HEK293 (cell line): ENCODE measurements around the gene BRPF1.

ENCODE experiments used
- BCL11A ChIP-seq: fragments of 450-650 bp; formaldehyde crosslinking; IDR thresholded peaks from 2 replicates; pipeline ENCODE4 v1.5.1; 2016; ENCODE audit warnings: low read depth, missing biosample characterization, missing genetic modification characterization
- GLIS2 ChIP-seq: fragments of 450-650 bp; formaldehyde crosslinking; IDR thresholded peaks from 2 replicates; pipeline ENCODE4 v1.5.1; 2016; ENCODE audit warnings: missing biosample characterization, missing genetic modification characterization
- HOXC10 ChIP-seq: sonication (generic); formaldehyde crosslinking; IDR thresholded peaks from 2 replicates; pipeline ENCODE4 v1.8.1; 2023; ENCODE audit warnings: mild to moderate bottlenecking, missing genetic modification reagents
- KLF16 ChIP-seq: fragments of 450-650 bp; formaldehyde crosslinking; IDR thresholded peaks from 2 replicates; pipeline ENCODE4 v1.5.1; 2017; ENCODE audit warnings: missing biosample characterization, missing genetic modification characterization
- KLF7 ChIP-seq: fragments of 450-650 bp; formaldehyde crosslinking; IDR thresholded peaks from 2 replicates; pipeline ENCODE4 v1.5.1; 2016; ENCODE audit warnings: missing biosample characterization, missing genetic modification characterization, borderline replicate concordance
- KLF8 ChIP-seq: fragments of 450-650 bp; formaldehyde crosslinking; IDR thresholded peaks from 2 replicates; pipeline ENCODE4 v1.5.1; 2016; ENCODE audit warnings: missing biosample characterization, missing genetic modification characterization
- REPIN1 ChIP-seq: fragments of 450-650 bp; formaldehyde crosslinking; IDR thresholded peaks from 2 replicates; pipeline ENCODE4 v1.5.1; 2017; ENCODE audit warnings: missing biosample characterization, missing genetic modification characterization, low read depth
- SETDB1 ChIP-seq: IDR thresholded peaks from one replicate; pipeline ENCODE4 v1.6.1; 2017; ENCODE audit warnings: mild to moderate bottlenecking, low read length, moderate library complexity, mixed read lengths; ENCODE audit not compliant: insufficient read length
- ZBTB17 ChIP-seq: fragments of 450-650 bp; formaldehyde crosslinking; IDR thresholded peaks from 2 replicates; pipeline ENCODE4 v1.5.1; 2016; ENCODE audit warnings: missing biosample characterization, missing genetic modification characterization
- ZBTB8A ChIP-seq: fragments of 450-650 bp; formaldehyde crosslinking; IDR thresholded peaks from 2 replicates; pipeline ENCODE4 v1.5.1; 2016; ENCODE audit warnings: missing biosample characterization, missing genetic modification characterization
- ZFHX2 ChIP-seq: fragments of 450-650 bp; formaldehyde crosslinking; conservative IDR thresholded peaks from 2 replicates; pipeline ENCODE4 v1.5.1; 2016; ENCODE audit warnings: missing biosample characterization, missing genetic modification characterization
- ZIC2 ChIP-seq: fragments of 450-650 bp; formaldehyde crosslinking; IDR thresholded peaks from 2 replicates; pipeline ENCODE4 v1.5.1; 2016; ENCODE audit warnings: missing biosample characterization, missing genetic modification characterization
- ZNF16 ChIP-seq: fragments of 450-650 bp; formaldehyde crosslinking; IDR thresholded peaks from 2 replicates; pipeline ENCODE4 v1.5.1; 2016; ENCODE audit warnings: low read depth, missing biosample characterization, missing genetic modification characterization
- ZNF169 ChIP-seq: fragments of 450-650 bp; formaldehyde crosslinking; IDR thresholded peaks from 2 replicates; pipeline ENCODE4 v1.5.1; 2016; ENCODE audit warnings: missing biosample characterization, missing genetic modification characterization
- ZNF221 ChIP-seq: fragments of 450-650 bp; formaldehyde crosslinking; IDR thresholded peaks from 2 replicates; pipeline ENCODE4 v1.5.1; 2017; ENCODE audit warnings: missing biosample characterization, missing genetic modification characterization, borderline replicate concordance
- ZNF223 ChIP-seq: fragments of 450-650 bp; formaldehyde crosslinking; IDR thresholded peaks from 2 replicates; pipeline ENCODE4 v1.5.1; 2016; ENCODE audit warnings: missing biosample characterization, missing genetic modification characterization
- ZNF23 ChIP-seq: fragments of 450-650 bp; formaldehyde crosslinking; IDR thresholded peaks from 2 replicates; pipeline ENCODE4 v1.5.1; 2016; ENCODE audit warnings: missing biosample characterization, missing genetic modification characterization, borderline replicate concordance
- ZNF292 ChIP-seq: fragments of 450-650 bp; formaldehyde crosslinking; IDR thresholded peaks from 2 replicates; pipeline ENCODE4 v1.5.1; 2016; ENCODE audit warnings: low read depth, missing biosample characterization, missing genetic modification characterization, borderline replicate concordance
- ZNF324 ChIP-seq: fragments of 450-650 bp; formaldehyde crosslinking; IDR thresholded peaks from 2 replicates; pipeline ENCODE4 v1.5.1; 2016; ENCODE audit warnings: missing biosample characterization, missing genetic modification characterization
- ZNF335 ChIP-seq: fragments of 450-650 bp; formaldehyde crosslinking; conservative IDR thresholded peaks from 2 replicates; pipeline ENCODE4 v1.5.1; 2016; ENCODE audit warnings: missing biosample characterization, missing genetic modification characterization
- ZNF529 ChIP-seq: fragments of 450-650 bp; formaldehyde crosslinking; IDR thresholded peaks from 2 replicates; pipeline ENCODE4 v1.5.1; 2017; ENCODE audit warnings: missing genetic modification characterization, missing biosample characterization; ENCODE audit not compliant: insufficient replicate concordance
- ZNF549 ChIP-seq: fragments of 450-650 bp; IDR thresholded peaks from 2 replicates; pipeline ENCODE4 v1.5.1; 2018; ENCODE audit warnings: missing biosample characterization, missing genetic modification characterization, mild to moderate bottlenecking, inconsistent platforms, moderate library complexity
- ZNF596 ChIP-seq: fragments of 450-650 bp; IDR thresholded peaks from 2 replicates; pipeline ENCODE4 v1.5.0; 2018; ENCODE audit warnings: missing biosample characterization, mild to moderate bottlenecking, missing genetic modification characterization, moderate library complexity
- ZNF624 ChIP-seq: fragments of 450-650 bp; formaldehyde crosslinking; IDR thresholded peaks from 2 replicates; pipeline ENCODE4 v1.5.1; 2017; ENCODE audit warnings: missing biosample characterization, missing genetic modification characterization
- ZNF626 ChIP-seq: fragments of 450-650 bp; sonication (Bioruptor Pico); formaldehyde crosslinking; IDR thresholded peaks from 2 replicates; pipeline ENCODE4 v1.5.1; 2018; ENCODE audit warnings: missing biosample characterization, missing genetic modification characterization, inconsistent platforms
- ZNF658 ChIP-seq: fragments of 450-650 bp; formaldehyde crosslinking; IDR thresholded peaks from 2 replicates; pipeline ENCODE4; 2016; ENCODE audit warnings: missing biosample characterization, missing genetic modification characterization
- ZNF670 ChIP-seq: fragments of 450-650 bp; formaldehyde crosslinking; IDR thresholded peaks from 2 replicates; pipeline ENCODE4 v1.5.1; 2016; ENCODE audit warnings: missing biosample characterization, missing genetic modification characterization, low read depth
- ZNF76 ChIP-seq: fragments of 450-650 bp; formaldehyde crosslinking; IDR thresholded peaks from 2 replicates; pipeline ENCODE4; 2016; ENCODE audit warnings: low read depth, missing biosample characterization, missing genetic modification characterization, borderline replicate concordance
- ZSCAN23 ChIP-seq: fragments of 450-650 bp; formaldehyde crosslinking; IDR thresholded peaks from 2 replicates; pipeline ENCODE4 v1.5.1; 2016; ENCODE audit warnings: missing biosample characterization, missing genetic modification characterization
- ZXDB ChIP-seq: fragments of 450-650 bp; formaldehyde crosslinking; IDR thresholded peaks from 2 replicates; pipeline ENCODE4 v1.5.1; 2016; ENCODE audit warnings: missing biosample characterization, missing genetic modification characterization
- TF ChIP-seq, protein P1 (sequence below): fragments of 450-650 bp; IDR thresholded peaks from 2 replicates; pipeline ENCODE4 v1.5.1; 2018; ENCODE audit warnings: missing biosample characterization, mild to moderate bottlenecking, missing genetic modification characterization
- TF ChIP-seq, protein P2 (sequence below): fragments of 450-650 bp; formaldehyde crosslinking; IDR thresholded peaks from 2 replicates; pipeline ENCODE4 v1.5.1; 2017; ENCODE audit warnings: missing biosample characterization, missing genetic modification characterization
- TF ChIP-seq, protein P3 (sequence below): fragments of 450-650 bp; formaldehyde crosslinking; IDR thresholded peaks from 2 replicates; pipeline ENCODE4 v1.5.1; 2016; ENCODE audit warnings: missing biosample characterization, missing genetic modification characterization
- TF ChIP-seq, protein P4 (sequence below): fragments of 450-650 bp; formaldehyde crosslinking; IDR thresholded peaks from 2 replicates; pipeline ENCODE4 v1.5.1; 2016; ENCODE audit warnings: missing biosample characterization, missing genetic modification characterization
- TF ChIP-seq, protein P5 (sequence below): fragments of 450-650 bp; formaldehyde crosslinking; IDR thresholded peaks from 2 replicates; pipeline ENCODE4 v1.5.1; 2017; ENCODE audit warnings: missing biosample characterization, missing genetic modification characterization

Gene BRPF1

DNA sequence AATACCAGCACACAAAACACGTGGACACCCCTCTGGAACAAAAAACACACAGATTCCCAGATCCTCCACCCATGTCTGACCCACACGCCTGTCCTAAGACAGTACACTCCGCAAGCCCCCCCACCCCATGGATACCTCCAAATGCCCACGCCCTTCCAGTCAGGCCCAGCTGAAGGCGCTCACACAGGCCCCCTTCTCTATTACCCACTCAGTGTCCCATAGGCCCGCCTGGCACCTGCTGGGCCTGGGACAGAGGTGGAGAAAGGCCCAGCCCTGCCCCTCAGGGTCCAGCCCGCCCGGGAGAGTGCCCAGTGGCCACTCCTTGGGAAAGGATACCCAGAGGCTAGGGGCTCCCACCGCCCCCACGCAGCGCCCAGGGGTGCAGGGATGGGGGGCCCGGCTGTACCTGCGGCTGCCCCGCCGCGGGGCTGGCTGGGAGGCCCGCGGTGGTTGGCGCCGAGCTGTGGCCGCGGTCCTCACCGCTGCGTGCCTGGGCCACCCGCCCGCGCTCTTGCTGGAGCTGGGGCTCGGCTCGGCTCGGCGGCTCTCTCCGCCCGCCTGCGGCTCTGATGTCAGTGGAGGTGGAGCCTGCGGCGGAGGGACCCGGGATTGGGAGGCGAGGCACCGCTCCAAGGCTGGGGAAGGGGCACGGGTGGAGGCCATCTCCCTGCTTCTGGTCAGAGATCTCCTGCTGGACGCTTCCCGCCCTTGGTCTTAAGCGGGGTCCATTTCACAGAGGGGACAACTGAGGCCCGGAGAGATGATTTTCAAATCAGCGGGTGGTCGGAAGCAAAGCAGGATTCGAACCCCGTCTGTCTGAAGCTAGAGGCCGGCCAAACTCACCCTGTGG is 38.1 kb downstream of the BRPF1 start, which contains the start of gene CAMK1 (continued):
- TF ChIP-seq ZNF335 (tag by site-specific recombination) (peak; percentile 94), ZFHX2 (no peak; the same call in 1 of the 2 replicates), ZNF223 (tag by site-specific recombination) (peak; percentile 91), ZBTB17 (tag by site-specific recombination) (peak; percentile 20), GLIS2 (tag by site-specific recombination) (peak; percentile 67; the same call in 1 of the 2 replicates), ZNF169 (tag by site-specific recombination) (no peak), HOXC10 (no peak), ZIC2 (tag by site-specific recombination) (peak; percentile 86), ZNF658 (no peak), ZNF624 (tag by site-specific recombination) (no peak), ZNF76 (peak; percentile 58; the same call in 1 of the 2 replicates), ZNF596 (tag by site-specific recombination) (peak; percentile 55; the same call in 1 of the 2 replicates), ZSCAN23 (tag by site-specific recombination) (no peak), ZNF670 (tag by site-specific recombination) (no peak), ZNF529 (tag by site-specific recombination) (no peak), ZNF626 (tag by site-specific recombination) (no peak), KLF16 (tag by site-specific recombination) (no peak), ZNF221 (tag by site-specific recombination) (no peak), ZNF324 (tag by site-specific recombination) (no peak), ZXDB (tag by site-specific recombination) (no peak), ZNF16 (tag by site-specific recombination) (no peak), REPIN1 (tag by site-specific recombination) (no peak), ZNF549 (tag by site-specific recombination) (no peak), ZNF23 (no peak), ZNF292 (no peak), ZBTB8A (tag by site-specific recombination) (peak; percentile 63), KLF7 (no peak), SETDB1 (no peak), BCL11A (tag by site-specific recombination) (no peak), KLF8 (tag by site-specific recombination) (peak; percentile 14; the same call in 1 of the 2 replicates)
- TF ChIP-seq, protein P1, sequence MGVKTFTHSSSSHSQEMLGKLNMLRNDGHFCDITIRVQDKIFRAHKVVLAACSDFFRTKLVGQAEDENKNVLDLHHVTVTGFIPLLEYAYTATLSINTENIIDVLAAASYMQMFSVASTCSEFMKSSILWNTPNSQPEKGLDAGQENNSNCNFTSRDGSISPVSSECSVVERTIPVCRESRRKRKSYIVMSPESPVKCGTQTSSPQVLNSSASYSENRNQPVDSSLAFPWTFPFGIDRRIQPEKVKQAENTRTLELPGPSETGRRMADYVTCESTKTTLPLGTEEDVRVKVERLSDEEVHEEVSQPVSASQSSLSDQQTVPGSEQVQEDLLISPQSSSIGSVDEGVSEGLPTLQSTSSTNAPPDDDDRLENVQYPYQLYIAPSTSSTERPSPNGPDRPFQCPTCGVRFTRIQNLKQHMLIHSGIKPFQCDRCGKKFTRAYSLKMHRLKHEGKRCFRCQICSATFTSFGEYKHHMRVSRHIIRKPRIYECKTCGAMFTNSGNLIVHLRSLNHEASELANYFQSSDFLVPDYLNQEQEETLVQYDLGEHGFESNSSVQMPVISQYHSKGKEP (tag by site-specific recombination) = no peak
- TF ChIP-seq, protein P2, sequence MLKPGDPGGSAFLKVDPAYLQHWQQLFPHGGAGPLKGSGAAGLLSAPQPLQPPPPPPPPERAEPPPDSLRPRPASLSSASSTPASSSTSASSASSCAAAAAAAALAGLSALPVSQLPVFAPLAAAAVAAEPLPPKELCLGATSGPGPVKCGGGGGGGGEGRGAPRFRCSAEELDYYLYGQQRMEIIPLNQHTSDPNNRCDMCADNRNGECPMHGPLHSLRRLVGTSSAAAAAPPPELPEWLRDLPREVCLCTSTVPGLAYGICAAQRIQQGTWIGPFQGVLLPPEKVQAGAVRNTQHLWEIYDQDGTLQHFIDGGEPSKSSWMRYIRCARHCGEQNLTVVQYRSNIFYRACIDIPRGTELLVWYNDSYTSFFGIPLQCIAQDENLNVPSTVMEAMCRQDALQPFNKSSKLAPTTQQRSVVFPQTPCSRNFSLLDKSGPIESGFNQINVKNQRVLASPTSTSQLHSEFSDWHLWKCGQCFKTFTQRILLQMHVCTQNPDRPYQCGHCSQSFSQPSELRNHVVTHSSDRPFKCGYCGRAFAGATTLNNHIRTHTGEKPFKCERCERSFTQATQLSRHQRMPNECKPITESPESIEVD (tag by site-specific recombination) = no peak
- TF ChIP-seq, protein P3, sequence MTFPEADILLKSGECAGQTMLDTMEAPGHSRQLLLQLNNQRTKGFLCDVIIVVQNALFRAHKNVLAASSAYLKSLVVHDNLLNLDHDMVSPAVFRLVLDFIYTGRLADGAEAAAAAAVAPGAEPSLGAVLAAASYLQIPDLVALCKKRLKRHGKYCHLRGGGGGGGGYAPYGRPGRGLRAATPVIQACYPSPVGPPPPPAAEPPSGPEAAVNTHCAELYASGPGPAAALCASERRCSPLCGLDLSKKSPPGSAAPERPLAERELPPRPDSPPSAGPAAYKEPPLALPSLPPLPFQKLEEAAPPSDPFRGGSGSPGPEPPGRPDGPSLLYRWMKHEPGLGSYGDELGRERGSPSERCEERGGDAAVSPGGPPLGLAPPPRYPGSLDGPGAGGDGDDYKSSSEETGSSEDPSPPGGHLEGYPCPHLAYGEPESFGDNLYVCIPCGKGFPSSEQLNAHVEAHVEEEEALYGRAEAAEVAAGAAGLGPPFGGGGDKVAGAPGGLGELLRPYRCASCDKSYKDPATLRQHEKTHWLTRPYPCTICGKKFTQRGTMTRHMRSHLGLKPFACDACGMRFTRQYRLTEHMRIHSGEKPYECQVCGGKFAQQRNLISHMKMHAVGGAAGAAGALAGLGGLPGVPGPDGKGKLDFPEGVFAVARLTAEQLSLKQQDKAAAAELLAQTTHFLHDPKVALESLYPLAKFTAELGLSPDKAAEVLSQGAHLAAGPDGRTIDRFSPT (tag by site-specific recombination) = no peak
- TF ChIP-seq, protein P4, sequence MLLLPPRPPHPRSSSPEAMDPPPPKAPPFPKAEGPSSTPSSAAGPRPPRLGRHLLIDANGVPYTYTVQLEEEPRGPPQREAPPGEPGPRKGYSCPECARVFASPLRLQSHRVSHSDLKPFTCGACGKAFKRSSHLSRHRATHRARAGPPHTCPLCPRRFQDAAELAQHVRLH = no peak
- TF ChIP-seq, protein P5, sequence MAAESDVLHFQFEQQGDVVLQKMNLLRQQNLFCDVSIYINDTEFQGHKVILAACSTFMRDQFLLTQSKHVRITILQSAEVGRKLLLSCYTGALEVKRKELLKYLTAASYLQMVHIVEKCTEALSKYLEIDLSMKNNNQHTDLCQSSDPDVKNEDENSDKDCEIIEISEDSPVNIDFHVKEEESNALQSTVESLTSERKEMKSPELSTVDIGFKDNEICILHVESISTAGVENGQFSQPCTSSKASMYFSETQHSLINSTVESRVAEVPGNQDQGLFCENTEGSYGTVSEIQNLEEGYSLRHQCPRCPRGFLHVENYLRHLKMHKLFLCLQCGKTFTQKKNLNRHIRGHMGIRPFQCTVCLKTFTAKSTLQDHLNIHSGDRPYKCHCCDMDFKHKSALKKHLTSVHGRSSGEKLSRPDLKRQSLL (tag by site-specific recombination) = no peak
